ENCODE data around the gene RPL37. TPM values are rescaled to one million over a fixed set of nuclear protein-coding genes. Genes with fewer than 3 reads are reported as not detected.
"Not testable (repeated sequence)": the region's sequence is repeated elsewhere in the genome, so short reads cannot be mapped to it uniquely, and the experiment has no call there.

Gene RPL37
- total RNA-seq, 1 donor from 2014 or later = 840 TPM

DNA sequence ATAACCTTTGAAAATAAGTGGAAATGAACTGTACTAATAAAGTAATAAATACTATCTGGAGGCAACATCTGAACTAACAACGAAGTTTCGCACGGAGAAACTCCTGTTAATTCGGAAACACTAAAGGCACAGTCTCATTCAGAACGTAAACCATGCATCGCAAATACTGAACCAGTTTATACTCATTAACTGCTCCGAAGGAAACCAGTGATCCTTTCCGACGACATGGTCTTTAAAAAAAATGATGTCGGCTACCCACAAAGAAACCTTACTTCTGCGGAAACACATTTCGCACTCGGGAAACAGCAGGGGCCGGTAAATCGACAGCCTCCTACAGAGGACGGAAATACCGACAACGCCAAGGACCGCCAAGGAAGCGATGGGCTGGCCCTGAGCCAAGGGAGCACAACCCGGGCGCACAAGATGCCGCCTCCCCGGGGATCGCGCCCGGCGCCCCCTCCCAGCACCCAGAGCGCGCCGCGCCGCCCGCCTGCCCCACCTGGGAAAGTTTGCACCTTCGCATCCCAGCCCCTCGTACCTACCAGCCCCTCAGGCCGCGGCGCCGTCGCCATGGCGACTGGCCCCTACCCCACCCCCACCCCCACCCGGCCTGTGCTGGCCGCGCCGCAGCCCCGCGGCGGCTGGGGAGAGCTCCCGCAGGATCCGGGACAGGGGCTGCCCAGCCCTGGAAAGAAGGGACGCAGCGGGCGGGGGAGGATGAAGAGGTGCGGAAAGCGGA is 37.6 kb downstream of the RPL37 start:
- Mint-ChIP-seq H3K27ac (ENCODE audit: unreplicated experiment) (peak overlapping the region; percentile 90), H3K27me3 (ENCODE audit: unreplicated experiment) (peaks cover 10% of the 10 kb centered on the region), H3K36me3 (ENCODE audit: unreplicated experiment) (peaks cover 5% of the 10 kb centered on the region), H3K4me1 (ENCODE audit: low read depth, unreplicated experiment) (peaks cover 10% of the 10 kb centered on the region), H3K4me3 (ENCODE audit: unreplicated experiment) (peak overlapping the region; percentile 90), H3K9me3 (ENCODE audit: unreplicated experiment) (peaks cover 9% of the 10 kb centered on the region)
- TF ChIP-seq, protein P1, sequence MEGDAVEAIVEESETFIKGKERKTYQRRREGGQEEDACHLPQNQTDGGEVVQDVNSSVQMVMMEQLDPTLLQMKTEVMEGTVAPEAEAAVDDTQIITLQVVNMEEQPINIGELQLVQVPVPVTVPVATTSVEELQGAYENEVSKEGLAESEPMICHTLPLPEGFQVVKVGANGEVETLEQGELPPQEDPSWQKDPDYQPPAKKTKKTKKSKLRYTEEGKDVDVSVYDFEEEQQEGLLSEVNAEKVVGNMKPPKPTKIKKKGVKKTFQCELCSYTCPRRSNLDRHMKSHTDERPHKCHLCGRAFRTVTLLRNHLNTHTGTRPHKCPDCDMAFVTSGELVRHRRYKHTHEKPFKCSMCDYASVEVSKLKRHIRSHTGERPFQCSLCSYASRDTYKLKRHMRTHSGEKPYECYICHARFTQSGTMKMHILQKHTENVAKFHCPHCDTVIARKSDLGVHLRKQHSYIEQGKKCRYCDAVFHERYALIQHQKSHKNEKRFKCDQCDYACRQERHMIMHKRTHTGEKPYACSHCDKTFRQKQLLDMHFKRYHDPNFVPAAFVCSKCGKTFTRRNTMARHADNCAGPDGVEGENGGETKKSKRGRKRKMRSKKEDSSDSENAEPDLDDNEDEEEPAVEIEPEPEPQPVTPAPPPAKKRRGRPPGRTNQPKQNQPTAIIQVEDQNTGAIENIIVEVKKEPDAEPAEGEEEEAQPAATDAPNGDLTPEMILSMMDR (IDR thresholded peaks at IDR 0.05; ENCODE audit: partially characterized antibody, unreplicated experiment) = no peak
- peak; percentile 74 for DNase-seq

DNA sequence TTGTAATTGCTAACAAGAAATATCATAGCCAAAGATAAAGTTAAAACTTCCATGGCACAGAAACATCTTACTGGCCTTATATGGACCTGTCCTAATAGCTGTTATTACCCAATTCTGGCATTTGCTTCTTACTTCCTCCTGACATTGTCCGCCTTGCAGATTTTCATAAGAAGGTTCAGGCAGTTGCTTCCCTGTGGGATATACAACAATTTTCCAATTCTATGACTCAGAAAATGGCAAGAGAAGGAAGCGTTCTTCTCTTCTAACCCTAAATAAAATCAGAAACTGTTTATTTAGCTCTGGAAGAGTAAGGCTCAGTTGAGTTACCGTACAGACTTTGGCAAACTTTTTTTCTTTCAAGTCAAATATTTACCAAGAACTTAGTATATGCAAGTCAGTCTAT is 38.5 kb downstream of the RPL37 start:
- peaks cover 7% of the 10 kb centered on the region for H3K27me3 Mint-ChIP-seq (ENCODE audit: unreplicated experiment)
- no peak overlapping the region for H3K27ac Mint-ChIP-seq (ENCODE audit: unreplicated experiment)
- TF ChIP-seq, protein P1 (IDR thresholded peaks at IDR 0.05; ENCODE audit: partially characterized antibody, unreplicated experiment) = no peak

DNA sequence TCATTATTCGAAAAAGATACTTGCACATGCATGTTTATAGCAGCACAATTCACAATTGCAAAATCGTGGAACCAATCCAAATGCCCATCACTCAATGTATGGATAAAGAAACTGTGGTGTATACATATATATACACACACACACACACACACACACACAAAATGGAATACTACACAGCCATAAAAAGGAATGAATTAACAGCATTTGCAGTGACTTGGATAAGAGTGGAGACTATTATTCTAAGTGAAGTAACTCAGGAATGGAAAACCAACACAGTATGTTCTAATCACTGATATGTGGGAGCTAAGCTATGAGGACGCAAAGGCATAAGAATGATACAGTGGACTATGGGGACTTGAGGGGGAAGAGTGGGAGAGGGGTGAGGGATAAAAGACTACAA is 40.1 kb downstream of the RPL37 start:
- not testable (repeated sequence) for H3K27ac Mint-ChIP-seq (ENCODE audit: unreplicated experiment); H3K4me1 Mint-ChIP-seq (ENCODE audit: low read depth, unreplicated experiment); H3K36me3 Mint-ChIP-seq (ENCODE audit: unreplicated experiment); DNase-seq; H3K9me3 Mint-ChIP-seq (ENCODE audit: unreplicated experiment); H3K27me3 Mint-ChIP-seq (ENCODE audit: unreplicated experiment); H3K4me3 Mint-ChIP-seq (ENCODE audit: unreplicated experiment)

More for the DNA sequence above, 38.5 kb downstream of the RPL37 start:
- peaks cover 7% of the 10 kb centered on the region for H3K4me1 Mint-ChIP-seq (ENCODE audit: low read depth, unreplicated experiment)
- peaks cover 5% of the 10 kb centered on the region for H3K36me3 Mint-ChIP-seq (ENCODE audit: unreplicated experiment)
- H3K4me3 Mint-ChIP-seq (ENCODE audit: unreplicated experiment) = peak overlapping the region; percentile 57
- peaks cover 7% of the 10 kb centered on the region for H3K9me3 Mint-ChIP-seq (ENCODE audit: unreplicated experiment)
- DNase-seq = no peak

DNA sequence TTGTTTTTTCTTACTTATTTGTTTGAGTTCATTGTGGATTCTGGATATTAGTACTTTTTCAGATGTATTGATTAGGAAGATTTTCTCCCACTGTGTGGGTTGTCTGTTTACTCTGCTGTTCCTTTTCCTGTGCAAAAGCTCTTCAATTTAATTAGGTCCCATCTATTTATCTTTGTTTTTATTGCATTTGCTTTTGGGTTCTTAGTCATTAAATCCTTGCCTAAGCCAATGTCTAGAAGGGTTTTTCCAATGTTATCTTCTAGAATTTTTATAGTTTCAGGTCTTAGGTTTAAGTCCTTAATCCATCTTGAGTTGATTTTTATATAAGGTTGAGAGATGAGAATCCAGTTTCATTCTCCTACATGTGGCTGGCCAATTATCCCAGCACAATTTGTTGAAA is 40.7 kb downstream of the RPL37 start:
- DNase-seq; H3K9me3 Mint-ChIP-seq (ENCODE audit: unreplicated experiment); H3K4me3 Mint-ChIP-seq (ENCODE audit: unreplicated experiment); H3K27me3 Mint-ChIP-seq (ENCODE audit: unreplicated experiment); H3K4me1 Mint-ChIP-seq (ENCODE audit: low read depth, unreplicated experiment); H3K36me3 Mint-ChIP-seq (ENCODE audit: unreplicated experiment); H3K27ac Mint-ChIP-seq (ENCODE audit: unreplicated experiment): not testable (repeated sequence)

DNA sequence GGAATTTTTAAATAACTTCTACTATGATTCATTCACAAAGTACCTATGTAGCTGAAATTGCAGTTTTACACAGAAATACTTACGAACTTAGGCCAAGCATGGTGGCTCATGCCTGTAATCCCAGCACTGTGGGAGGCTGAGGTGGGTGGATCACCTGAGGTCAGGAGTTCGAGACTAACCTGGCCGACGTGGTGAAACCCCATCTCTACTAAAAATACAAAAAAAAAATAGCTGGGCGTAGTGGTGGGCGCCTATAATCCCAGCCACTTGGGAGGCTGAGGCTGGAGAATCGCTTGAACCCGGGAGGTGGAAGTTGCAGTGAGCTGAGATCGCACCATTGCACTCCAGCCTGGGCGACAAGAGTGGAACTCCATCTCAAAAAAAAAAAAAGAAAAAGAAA is 42.3 kb downstream of the RPL37 start:
- not testable (repeated sequence) for H3K9me3 Mint-ChIP-seq (ENCODE audit: unreplicated experiment); H3K27ac Mint-ChIP-seq (ENCODE audit: unreplicated experiment); H3K27me3 Mint-ChIP-seq (ENCODE audit: unreplicated experiment); H3K36me3 Mint-ChIP-seq (ENCODE audit: unreplicated experiment); DNase-seq; H3K4me1 Mint-ChIP-seq (ENCODE audit: low read depth, unreplicated experiment); H3K4me3 Mint-ChIP-seq (ENCODE audit: unreplicated experiment)

DNA sequence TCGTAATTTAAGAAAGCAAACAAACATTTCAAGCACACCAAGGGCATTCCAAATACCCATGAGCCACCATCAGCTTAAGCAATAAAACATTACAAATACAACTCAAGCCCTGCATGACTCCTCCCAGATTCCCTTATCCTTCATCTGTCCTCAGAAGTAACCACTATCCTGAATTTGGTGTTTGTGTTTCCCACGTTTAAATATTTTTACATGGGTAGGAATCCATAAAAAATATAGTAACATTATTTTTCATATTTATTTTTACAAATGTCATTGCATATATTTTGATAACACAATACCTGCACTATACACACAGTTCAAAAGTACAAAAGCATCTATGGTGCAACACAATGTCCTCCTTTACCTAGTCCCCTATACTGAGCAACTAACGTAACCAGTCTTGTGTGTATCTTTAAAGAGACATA is 43.3 kb downstream of the RPL37 start:
- Mint-ChIP-seq H3K27ac (ENCODE audit: unreplicated experiment) (no peak overlapping the region), H3K36me3 (ENCODE audit: unreplicated experiment) (peaks cover 10% of the 10 kb centered on the region)
- TF ChIP-seq, protein P1 (IDR thresholded peaks at IDR 0.05; ENCODE audit: partially characterized antibody, unreplicated experiment) = no peak

More for the DNA sequence above, 43.3 kb downstream of the RPL37 start:
- H3K27me3 Mint-ChIP-seq (ENCODE audit: unreplicated experiment) = peaks cover 4% of the 10 kb centered on the region
- H3K4me1 Mint-ChIP-seq (ENCODE audit: low read depth, unreplicated experiment) = no peaks in the 10 kb centered on the region
- no peak for DNase-seq
- H3K9me3 Mint-ChIP-seq (ENCODE audit: unreplicated experiment) = peaks cover 2% of the 10 kb centered on the region
- H3K4me3 Mint-ChIP-seq (ENCODE audit: unreplicated experiment) = no peak overlapping the region

All from glutamatergic neuron (in vitro differentiated cells).